ENCODE measurements around the gene C10orf143. TPM values are rescaled to one million over a fixed set of nuclear protein-coding genes. Genes with fewer than 3 reads are reported as not detected.

C10orf143 gene
- total and polyA plus RNA-seq, 2 donors, result 1.6 to 7.7 TPM

DNA sequence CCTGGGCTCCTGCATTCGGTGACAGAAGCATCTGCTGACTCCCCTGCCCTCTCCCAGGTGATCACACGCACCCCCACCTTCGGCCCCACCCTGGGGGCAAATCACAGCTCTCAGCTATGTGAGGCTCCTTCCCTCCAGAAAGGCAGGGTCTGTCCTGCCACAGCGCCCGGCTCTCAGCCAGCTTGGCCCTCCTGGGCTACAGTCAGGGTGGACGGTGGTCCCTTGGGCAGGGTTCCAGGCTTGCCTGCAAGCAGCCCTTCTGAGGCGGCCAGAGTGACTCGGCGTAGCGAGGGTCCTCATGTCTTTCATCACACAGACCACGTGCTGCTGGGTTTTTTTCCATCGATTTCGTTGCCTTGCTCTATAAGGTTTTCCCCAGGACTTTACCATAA is 93.0 kb downstream of the C10orf143 start:
- no peak for DNase-seq (ENCODE audit: extremely low spot score)
- Histone ChIP-seq H3K4me1 (ENCODE audit: insufficient read depth) (no peaks in the 10 kb centered on the region), H3K4me3 (ENCODE audit: low read depth, low read length) (no peak overlapping the region), H3K27ac (ENCODE audit: low read depth) (no peak overlapping the region), H3K36me3 (ENCODE audit: insufficient read depth) (no peaks in the 10 kb centered on the region)
- 84% methylated on average over 13 of the region's 13 CpGs for WGBS

DNA sequence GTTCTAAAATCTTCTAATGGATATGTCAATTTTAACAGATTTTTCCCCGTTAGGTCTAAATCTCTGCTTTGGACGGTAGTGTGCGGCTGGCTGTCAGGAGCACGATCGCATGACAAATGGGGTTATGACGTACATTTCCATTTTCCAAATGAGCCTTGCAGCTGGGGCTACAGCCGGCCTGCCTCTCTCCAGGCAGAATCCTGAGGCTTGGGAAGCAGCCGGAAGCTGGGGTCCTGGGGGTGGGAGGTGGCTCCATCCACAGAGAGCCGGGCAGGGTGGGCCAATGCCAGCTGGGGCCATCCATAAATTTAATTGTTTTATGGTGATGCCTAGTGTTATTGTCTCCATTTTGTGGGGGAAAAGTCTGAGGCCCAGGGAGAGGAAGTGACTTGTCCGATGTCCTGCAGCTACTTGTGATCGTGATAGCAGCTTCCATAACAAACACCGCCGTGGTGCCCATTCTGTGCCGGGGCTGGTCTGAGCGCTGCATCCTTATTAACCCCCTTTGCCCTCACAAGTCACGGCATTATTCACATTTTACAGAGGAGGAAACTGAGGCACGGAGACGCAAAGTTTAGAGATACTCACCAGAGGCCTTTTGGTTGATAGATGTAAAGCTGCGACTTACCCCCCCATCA is 93.5 kb downstream of the C10orf143 start:
- Histone ChIP-seq H3K36me3 (ENCODE audit: insufficient read depth) (no peaks in the 10 kb centered on the region), H3K27ac (ENCODE audit: low read depth) (no peak overlapping the region), H3K4me1 (ENCODE audit: insufficient read depth) (no peaks in the 10 kb centered on the region), H3K4me3 (ENCODE audit: low read depth, low read length) (no peak overlapping the region)
- 79% methylated on average over 19 of the region's 19 CpGs for WGBS
- DNase-seq (ENCODE audit: extremely low spot score), result no peak

DNA sequence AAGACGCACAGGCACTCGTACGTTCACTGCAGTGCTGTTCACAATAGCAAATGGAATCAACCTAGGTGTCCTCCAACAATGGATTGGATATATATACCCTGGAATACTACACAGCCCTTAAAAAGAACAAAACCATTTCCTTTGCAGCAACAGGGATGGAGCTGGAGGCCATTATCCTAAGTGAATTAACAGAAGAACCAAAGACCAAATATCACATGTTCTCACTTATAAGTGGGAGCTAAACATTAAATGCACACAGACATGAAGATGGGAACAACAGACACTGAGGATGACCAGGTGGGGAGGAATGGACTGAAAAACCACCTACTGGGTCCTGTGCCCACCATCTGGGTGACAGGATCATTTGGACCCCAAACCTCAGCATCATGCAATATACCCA is 94.5 kb downstream of the C10orf143 start:
- DNase-seq (ENCODE audit: extremely low spot score), result no peak
- 92% methylated on average over 3 of the region's 3 CpGs for WGBS
- H3K27ac ChIP-seq (ENCODE audit: low read depth), result no peak overlapping the region
- no peaks in the 10 kb centered on the region for H3K36me3 ChIP-seq (ENCODE audit: insufficient read depth)
- no peak overlapping the region for H3K4me3 ChIP-seq (ENCODE audit: low read depth, low read length)
- H3K4me1 ChIP-seq (ENCODE audit: insufficient read depth), result no peaks in the 10 kb centered on the region

DNA sequence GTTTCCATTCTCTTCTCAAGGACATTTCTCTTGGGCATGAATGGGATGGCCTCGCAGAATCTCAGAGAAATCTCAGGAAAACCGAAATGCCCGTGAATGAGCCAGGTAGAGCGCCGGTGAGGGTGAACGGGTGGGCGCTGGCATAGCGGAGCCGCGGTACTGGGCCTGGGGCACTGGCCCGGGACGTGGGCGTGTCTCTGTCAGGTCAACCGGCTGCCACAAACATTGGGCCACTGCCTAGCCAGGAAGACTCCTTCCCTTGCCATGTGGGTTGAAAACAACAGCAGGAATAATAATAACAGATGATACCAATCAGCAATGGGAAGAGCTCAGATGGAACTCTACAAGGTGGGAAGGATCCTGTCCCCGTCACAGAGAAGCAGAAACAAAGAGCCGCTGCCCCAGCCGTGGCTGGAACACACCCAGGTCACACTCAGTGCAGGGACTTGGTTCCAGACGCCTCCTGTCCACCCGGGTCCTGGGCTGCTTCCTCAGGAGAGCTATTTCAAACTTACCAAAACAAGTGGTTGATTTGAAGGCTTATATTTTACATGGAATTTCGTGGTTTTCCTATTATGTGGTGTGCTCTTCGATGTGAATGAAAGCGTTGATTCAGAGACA is 95.4 kb downstream of the C10orf143 start:
- H3K4me1 ChIP-seq (ENCODE audit: insufficient read depth), result no peaks in the 10 kb centered on the region
- H3K27ac ChIP-seq (ENCODE audit: low read depth), result no peak overlapping the region
- no peak overlapping the region for H3K4me3 ChIP-seq (ENCODE audit: low read depth, low read length)
- 84% methylated on average over 22 of the region's 22 CpGs for WGBS
- no peak for DNase-seq (ENCODE audit: extremely low spot score)
- H3K36me3 ChIP-seq (ENCODE audit: insufficient read depth), result no peaks in the 10 kb centered on the region

DNA sequence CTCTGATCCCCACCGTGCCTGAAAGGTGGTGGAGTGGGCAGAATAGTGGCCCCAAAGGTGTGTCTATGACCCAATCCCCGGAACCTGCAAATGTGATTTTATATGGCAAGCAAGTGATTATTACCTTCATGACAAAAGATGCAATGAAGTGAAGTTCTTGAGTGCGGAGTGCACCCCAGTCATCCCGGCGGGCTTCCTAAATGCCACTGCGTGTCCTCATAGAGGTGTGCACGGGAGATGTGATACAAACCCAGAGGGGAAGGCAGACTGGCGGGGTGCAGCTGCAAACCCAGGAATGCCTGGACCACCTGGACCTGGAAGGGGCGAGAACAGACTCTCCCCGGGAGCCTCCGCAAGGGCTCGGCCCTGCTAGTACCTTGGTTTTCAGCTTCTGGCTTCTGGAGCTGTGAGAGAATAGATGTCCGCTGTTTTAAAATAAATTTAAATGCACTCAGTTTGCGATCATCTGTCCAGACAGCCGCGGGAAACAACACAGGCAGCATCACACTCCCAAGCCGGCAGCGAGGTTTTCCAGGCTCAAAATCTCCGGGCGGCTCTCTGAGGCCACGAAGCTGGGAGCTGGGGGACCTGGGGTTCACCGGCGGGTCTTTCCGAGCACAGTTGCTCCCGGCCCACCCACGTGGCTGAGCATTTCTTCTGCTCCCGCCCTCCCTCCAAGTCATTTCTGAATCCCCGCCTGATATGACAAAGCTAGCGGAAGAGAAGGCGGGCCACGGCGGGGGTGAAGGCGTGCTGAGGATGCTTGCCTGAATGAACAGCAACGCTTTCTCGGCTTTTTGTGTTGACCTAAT is 96.2 kb downstream of the C10orf143 start:
- H3K27ac ChIP-seq (ENCODE audit: low read depth), result no peak overlapping the region
- H3K4me3 ChIP-seq (ENCODE audit: low read depth, low read length), result no peak overlapping the region
- no peak for DNase-seq (ENCODE audit: extremely low spot score)
- no peaks in the 10 kb centered on the region for H3K36me3 ChIP-seq (ENCODE audit: insufficient read depth)
- H3K4me1 ChIP-seq (ENCODE audit: insufficient read depth), result no peaks in the 10 kb centered on the region
- WGBS, result 53% methylated on average over 35 of the region's 35 CpGs

Other genes starting within 250 kb of the C10orf143 start
- gene EBF3, start 146.6 kb downstream of the C10orf143 start, total RNA-seq, result 29.4 TPM
- gene EBF3, start 146.6 kb downstream of the C10orf143 start, polyA plus RNA-seq, result 5.1 TPM
- 64.1 TPM for gene GLRX3, start 25.6 kb upstream of the C10orf143 start, total RNA-seq
- gene GLRX3, start 25.6 kb upstream of the C10orf143 start, polyA plus RNA-seq, result 51.0 TPM

Data from urinary bladder (tissue), 4 donors.